GM12878 (cell line): ENCODE results near the gene ZNF239.

ENCODE experiments used
- ATF2 ChIP-seq: IDR thresholded peaks from 2 replicates; pipeline ENCODE4 v1.6.1; 2012; ENCODE audit warnings: low read length, inconsistent platforms
- CTCF ChIP-seq, 3 experiments: IDR thresholded peaks in 2 of 3; conservative IDR thresholded peaks in 1 of 3; 2 replicates each; pipeline ENCODE4 v1.5.1; 2011; ENCODE audit warnings: low read depth in 3 of 3, low read length in 3 of 3, mild to moderate bottlenecking in 3 of 3, control low read depth in 2 of 3, moderate library complexity in 2 of 3, inconsistent platforms in 1 of 3, mixed read lengths in 1 of 3; ENCODE audit not compliant: control insufficient read depth in 2 of 3, insufficient read depth in 1 of 3; ENCODE audit errors: extremely low read depth in 1 of 3
- ELK1 ChIP-seq: IDR thresholded peaks from 2 replicates; pipeline ENCODE4 v1.6.1; 2012; ENCODE audit warnings: low read depth, low read length, improper control_type of control experiment
- ESRRA ChIP-seq: IDR thresholded peaks from 2 replicates; pipeline ENCODE4 v1.6.1; 2012; ENCODE audit warnings: mild to moderate bottlenecking, low read length, improper control_type of control experiment
- JUNB ChIP-seq: IDR thresholded peaks from 2 replicates; pipeline ENCODE4 v1.6.1; 2016; ENCODE audit warnings: antibody characterized with exemption, mild to moderate bottlenecking
- POLR2AphosphoS5 ChIP-seq: IDR thresholded peaks from 2 replicates; pipeline ENCODE4 v1.6.1; 2011; ENCODE audit warnings: mild to moderate bottlenecking, low read length, inconsistent platforms
- RB1 ChIP-seq: fragments of 450-650 bp; formaldehyde crosslinking; IDR thresholded peaks from 2 replicates; pipeline ENCODE4 v1.6.1; 2017; ENCODE audit warnings: mild to moderate bottlenecking, borderline replicate concordance
- REST ChIP-seq: IDR thresholded peaks from 2 replicates; pipeline ENCODE4 v1.6.1; 2012; ENCODE audit warnings: mild to moderate bottlenecking, low read depth, low read length
- SPI1 ChIP-seq: IDR thresholded peaks from 2 replicates; pipeline ENCODE4 v1.6.1; 2011; ENCODE audit warnings: low read depth, mild to moderate bottlenecking, low read length, moderate library complexity, borderline replicate concordance; ENCODE audit not compliant: insufficient read depth
- STAT3 ChIP-seq: IDR thresholded peaks from 2 replicates; pipeline ENCODE4 v1.6.1; 2011; ENCODE audit warnings: low read depth, low read length, improper control_type of control experiment
- TAF1 ChIP-seq: IDR thresholded peaks from 2 replicates; pipeline ENCODE4 v1.6.1; 2011; ENCODE audit warnings: mild to moderate bottlenecking, low read depth, low read length, borderline replicate concordance
- ZSCAN29 ChIP-seq: fragments of 450-650 bp; IDR thresholded peaks from 2 replicates; pipeline ENCODE4 v1.6.1; 2017; ENCODE audit warnings: mild to moderate bottlenecking, moderate library complexity

GRCh38 chr10:43610636-43611035 lies 36.2 kb upstream of the ZNF239 start:
- TF ChIP-seq CTCF (IDR thresholded peaks at IDR 0.05 in 2 of 3, conservative IDR thresholded peaks at IDR 0.05 in 1 of 3; ENCODE audit: control insufficient read depth in 2 of 3, extremely low read depth in 1 of 3, insufficient read depth in 1 of 3, low read depth in 3 of 3, low read length in 3 of 3) = no peak
- no peak for TF ChIP-seq TAF1
- TF ChIP-seq POLR2AphosphoS5 = no peak
- TF ChIP-seq REST = no peak
- TF ChIP-seq ELK1 = no peak
- TF ChIP-seq RB1 = no peak
- TF ChIP-seq ESRRA = no peak
- TF ChIP-seq SPI1 = no peak
- TF ChIP-seq STAT3 = no peak
- no peak for TF ChIP-seq JUNB
- TF ChIP-seq ZSCAN29 = no peak
- no peak for TF ChIP-seq ATF2
